Stimulated activated CD8-positive, alpha-beta memory T cell treated with anti-CD3 and anti-CD28 coated beads, Interleukin-4, amount 100 ng/mL, for 48 hours (primary cell): ENCODE data around the gene TJP2.

Source experiments
- DNase-seq: peaks from one replicate; pipeline ENCODE4 v3.0.0-alpha.2; 2020

Gene TJP2

GRCh38 chr9:69237702-69238295 lies 63.7 kb downstream of the TJP2 start:
- DNase-seq, result no peak

- no peak for DNase-seq
Measured at GRCh38 chr9:69243116-69243515, 69.0 kb downstream of the TJP2 start.

- no peak for DNase-seq
Measured at GRCh38 chr9:69246629-69247028, 72.6 kb downstream of the TJP2 start.

GRCh38 chr9:69248005-69248404 lies 73.9 kb downstream of the TJP2 start:
- DNase-seq, result no peak

- DNase-seq, result no peak
Measured at GRCh38 chr9:69249337-69249736, 75.3 kb downstream of the TJP2 start.

GRCh38 chr9:69250681-69251080 lies 76.6 kb downstream of the TJP2 start:
- DNase-seq, result no peak

- DNase-seq, result no peak
Measured at GRCh38 chr9:69252436-69252835, 78.4 kb downstream of the TJP2 start.

- no peak for DNase-seq
Measured at GRCh38 chr9:69253057-69253456, 79.0 kb downstream of the TJP2 start.

- DNase-seq, result no peak
Measured at GRCh38 chr9:69254223-69254622, 80.1 kb downstream of the TJP2 start.

GRCh38 chr9:69255591-69255990 lies 81.5 kb downstream of the TJP2 start:
- DNase-seq, result no peak

GRCh38 chr9:69258551-69258950 lies 84.5 kb downstream of the TJP2 start:
- no peak for DNase-seq

- DNase-seq, result no peak
Measured at GRCh38 chr9:69260161-69260560, 86.1 kb downstream of the TJP2 start.

- no peak for DNase-seq
Measured at GRCh38 chr9:69261636-69262035, 87.6 kb downstream of the TJP2 start.

GRCh38 chr9:69264526-69264925 lies 90.4 kb downstream of the TJP2 start:
- DNase-seq, result no peak

- DNase-seq, result no peak
Measured at GRCh38 chr9:69265891-69266290, 91.8 kb downstream of the TJP2 start.

- DNase-seq, result no peak
Measured at GRCh38 chr9:69272212-69272611, 98.1 kb downstream of the TJP2 start.

GRCh38 chr9:69273161-69273560 lies 99.1 kb downstream of the TJP2 start:
- DNase-seq, result no peak

GRCh38 chr9:69276775-69277174 lies 102.7 kb downstream of the TJP2 start:
- DNase-seq, result no peak

- DNase-seq, result peak; percentile 52
Measured at GRCh38 chr9:69279084-69279731, 105.1 kb downstream of the TJP2 start.

- DNase-seq, result no peak
Measured at GRCh38 chr9:69279733-69280132, 105.7 kb downstream of the TJP2 start.

GRCh38 chr9:69283003-69283402 lies 108.9 kb downstream of the TJP2 start:
- DNase-seq, result no peak

GRCh38 chr9:69292078-69292477 lies 118.0 kb downstream of the TJP2 start:
- no peak for DNase-seq

- DNase-seq, result no peak
Measured at GRCh38 chr9:69293156-69293555, 119.1 kb downstream of the TJP2 start.

- DNase-seq, result no peak
Measured at GRCh38 chr9:69295872-69296552, 121.9 kb downstream of the TJP2 start.
